DMS153 treated with DMSO at 0.1 percent for 48 hours (cell line): ENCODE data around the gene SPDYE4.

Experiments
- DNase-seq: peaks from one replicate; lab custom pipeline; 2025; ENCODE audit not compliant: unreplicated experiment; lab: John Stamatoyannopoulos, UW

SPDYE4 gene

DNA sequence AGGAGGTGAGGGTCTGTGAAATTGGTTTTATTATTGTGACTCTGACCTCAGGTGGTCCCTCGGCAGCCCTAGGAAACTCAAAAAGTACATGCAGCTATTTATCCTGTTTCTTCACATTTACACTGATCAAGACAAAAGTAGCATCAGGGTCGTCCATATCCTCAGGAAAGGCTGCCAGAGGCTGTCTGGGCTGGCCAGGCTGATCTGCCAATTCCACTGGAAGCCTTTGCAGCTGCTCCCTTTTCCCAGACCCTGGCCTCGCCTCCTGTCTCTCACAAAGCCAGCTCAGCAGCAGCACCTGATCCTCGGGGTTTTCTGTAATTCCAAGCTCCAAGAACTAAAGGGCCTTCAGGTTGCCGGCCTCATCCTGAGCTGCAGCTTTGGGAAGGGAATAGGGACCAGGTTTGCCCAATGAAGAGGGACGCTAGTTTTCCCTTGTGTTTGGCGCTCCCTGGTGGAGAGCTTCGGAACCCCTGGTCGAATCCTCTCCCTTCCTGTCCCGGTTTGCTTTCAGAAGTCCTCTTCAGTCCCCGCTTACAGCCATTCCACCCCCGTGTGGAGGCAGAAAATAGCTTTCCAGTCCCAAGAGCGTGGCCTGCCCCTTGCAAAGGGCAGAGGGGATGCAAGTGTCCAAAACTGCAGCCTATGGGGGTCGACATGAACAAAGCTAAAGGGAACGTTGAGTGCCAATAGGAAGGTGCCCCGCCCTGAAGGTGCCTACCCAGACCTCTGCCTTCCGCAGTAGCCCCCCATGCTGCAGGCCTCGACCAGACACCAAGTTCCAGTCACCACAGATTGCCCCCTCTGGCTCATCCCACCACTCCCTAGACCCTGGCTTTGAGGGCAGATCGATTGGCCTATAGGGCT is 27.4 kb upstream of the SPDYE4 start:
- no peak for DNase-seq

DNA sequence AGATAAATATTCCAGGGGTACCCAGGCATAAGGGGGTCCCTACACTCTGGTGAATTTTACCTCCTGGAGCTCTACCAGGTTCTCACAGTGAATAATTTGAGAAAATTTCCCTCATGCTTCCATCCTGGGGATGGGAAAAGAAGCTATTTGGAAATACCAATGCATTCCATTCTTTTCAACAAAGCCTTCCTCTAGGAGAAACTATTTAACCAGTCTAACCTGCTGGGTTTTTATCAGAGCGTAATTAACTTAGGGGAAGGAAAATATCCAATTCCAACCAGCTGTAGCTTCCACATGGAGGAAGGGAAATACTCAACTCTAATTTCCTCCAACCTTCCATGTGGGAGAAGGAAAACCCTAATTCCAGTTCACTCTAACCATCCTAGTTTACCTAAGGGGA is 23.8 kb upstream of the SPDYE4 start:
- no peak for DNase-seq

DNA sequence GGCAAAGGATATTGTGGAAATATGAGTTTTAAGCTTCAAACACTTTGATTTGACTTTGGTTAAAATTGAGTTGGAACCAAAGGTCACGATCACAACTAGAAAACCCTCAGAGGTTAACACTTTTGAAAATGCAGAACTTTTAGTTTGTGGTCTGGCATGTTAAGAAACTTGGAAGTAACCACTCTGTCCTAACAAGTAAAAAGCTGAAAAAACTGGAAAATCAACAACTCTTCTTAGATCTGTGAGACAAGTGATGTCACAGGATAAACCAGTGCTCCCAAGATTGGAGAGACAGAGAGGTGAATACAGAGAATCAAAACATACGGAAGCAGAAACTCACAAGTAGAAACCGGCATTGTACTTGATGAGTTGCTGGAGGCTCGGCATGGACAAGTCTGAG is 23.4 kb upstream of the SPDYE4 start:
- DNase-seq, result no peak

- no peak for DNase-seq
Observed at GRCh38 chr17:8776881-8777280, 18.5 kb upstream of the SPDYE4 start.

GRCh38 chr17:8776248-8776647 is 17.9 kb upstream of the SPDYE4 start:
- DNase-seq, result no peak

DNA sequence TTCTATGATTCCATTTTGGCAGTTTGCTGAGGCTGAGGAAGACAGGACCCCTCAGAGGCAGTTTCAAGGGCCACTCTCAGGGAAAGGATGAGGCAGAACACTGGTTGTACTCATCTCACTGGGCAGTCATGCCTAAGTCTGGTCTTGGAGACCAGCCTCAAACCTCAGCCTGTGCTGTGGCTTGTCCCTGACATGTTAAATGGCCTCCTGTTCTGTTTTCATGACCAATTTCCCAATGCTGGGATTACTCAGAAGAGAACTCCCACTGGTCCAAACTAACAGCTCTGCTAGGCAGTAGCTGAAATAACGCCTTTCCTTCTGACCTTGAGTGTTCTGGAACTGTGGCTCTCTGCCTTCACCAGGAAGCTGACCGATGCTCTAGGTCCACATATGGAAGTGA is 8.4 kb upstream of the SPDYE4 start:
- DNase-seq, result no peak

- DNase-seq, result no peak
Observed at GRCh38 chr17:8762012-8762411, 3.7 kb upstream of the SPDYE4 start.

DNA sequence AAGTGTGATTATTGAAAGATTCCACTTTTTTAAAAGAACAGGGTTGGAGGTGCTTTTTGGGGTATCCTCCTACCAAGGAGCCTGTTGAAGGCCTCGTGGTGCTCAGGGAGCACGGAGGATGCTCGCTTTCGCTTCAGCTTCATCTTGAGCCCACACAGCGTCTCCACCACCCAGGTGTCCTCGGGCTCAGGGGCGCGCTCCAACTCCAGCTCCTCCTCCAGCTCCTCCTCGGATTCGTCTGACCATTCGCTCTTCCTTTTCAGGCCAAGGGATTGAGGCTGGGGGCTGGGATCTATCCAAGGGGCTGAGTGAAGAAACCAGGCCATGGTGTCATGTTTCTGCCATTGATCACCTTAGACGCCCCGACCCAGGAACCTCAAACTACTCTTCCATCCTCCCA is 1.2 kb downstream of the SPDYE4 start:
- no peak for DNase-seq

- DNase-seq, result no peak
Observed at GRCh38 chr17:8755590-8756255, 2.6 kb downstream of the SPDYE4 start.

DNA sequence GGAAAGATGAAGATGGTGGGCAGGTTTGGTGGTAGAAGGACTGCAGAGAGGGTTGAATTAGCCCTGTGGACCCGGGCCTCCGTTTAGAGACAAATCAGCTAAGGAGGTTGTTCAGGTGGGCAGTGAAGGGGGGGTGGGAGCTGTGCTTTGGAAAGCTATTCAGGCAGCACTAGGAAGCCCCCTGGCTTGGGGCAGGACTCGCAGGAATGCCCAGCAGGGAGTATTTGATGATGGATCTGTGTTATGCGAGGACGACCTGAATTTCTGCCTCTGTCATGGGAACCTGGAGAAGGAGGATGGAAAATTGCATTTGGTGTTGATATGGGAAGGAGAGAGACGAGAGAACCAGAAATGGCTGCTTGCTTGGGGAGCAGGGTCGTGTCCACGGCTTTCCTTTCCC is 3.5 kb downstream of the SPDYE4 start:
- DNase-seq, result no peak

- DNase-seq, result no peak
Observed at GRCh38 chr17:8753976-8754440, 4.3 kb downstream of the SPDYE4 start.

- no peak for DNase-seq
Observed at GRCh38 chr17:8753136-8753975, 5.0 kb downstream of the SPDYE4 start.

- DNase-seq, result no peak
Observed at GRCh38 chr17:8749616-8750015, 8.7 kb downstream of the SPDYE4 start.

DNA sequence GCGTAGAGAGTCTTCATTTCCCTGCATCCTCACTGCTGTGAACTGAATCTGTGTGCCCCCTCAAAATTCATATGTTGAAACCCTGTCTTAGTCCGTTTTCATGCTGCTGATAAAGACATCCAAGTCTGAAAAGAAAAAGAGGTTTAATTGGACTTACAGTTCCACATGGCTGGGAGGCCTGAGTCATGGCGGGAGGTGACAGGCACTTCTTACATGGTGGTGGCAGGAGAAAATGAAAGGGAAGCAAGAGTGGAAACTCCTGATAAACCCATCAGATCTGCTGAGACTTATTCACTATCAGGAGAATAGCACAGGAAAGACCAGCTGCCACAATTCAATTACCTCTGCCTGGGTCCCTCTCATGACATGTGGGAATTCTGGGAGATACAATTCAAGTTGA is 10.6 kb downstream of the SPDYE4 start:
- no peak for DNase-seq

DNA sequence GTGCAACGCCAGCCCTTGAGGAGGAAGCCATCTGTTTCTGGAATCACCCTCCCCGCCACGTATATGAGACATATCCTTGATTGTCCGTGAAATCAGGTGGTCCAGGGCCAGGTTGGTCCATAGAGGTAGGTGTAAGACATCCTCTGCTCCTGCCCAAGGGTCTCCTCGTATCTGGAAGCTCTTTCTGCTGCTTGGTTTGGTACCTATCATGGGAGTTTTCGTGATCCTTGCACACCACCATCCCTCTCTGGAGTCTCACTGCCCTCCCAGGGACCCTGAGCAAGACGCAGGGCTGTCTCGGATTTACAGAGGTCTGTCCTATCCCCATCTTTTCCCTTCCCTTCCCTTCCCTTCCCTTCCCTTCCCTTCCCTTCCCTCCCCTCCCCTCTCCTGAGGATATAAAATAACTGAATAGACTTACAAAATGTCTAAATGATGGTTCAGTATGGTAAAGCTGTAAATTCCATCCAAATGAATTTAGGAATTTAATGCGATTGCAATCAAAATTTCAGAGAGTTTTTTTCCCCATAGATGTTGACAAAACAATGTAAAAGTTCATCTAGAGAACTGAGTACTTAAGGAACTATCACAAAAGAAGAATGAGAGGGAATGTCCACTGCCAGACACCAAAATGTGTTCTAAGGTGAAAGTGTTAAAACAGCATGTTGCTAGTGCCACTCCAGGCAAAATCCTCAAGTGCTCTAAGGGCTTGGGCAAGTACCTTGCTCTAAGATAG is 11.7 kb downstream of the SPDYE4 start:
- DNase-seq, result no peak

DNA sequence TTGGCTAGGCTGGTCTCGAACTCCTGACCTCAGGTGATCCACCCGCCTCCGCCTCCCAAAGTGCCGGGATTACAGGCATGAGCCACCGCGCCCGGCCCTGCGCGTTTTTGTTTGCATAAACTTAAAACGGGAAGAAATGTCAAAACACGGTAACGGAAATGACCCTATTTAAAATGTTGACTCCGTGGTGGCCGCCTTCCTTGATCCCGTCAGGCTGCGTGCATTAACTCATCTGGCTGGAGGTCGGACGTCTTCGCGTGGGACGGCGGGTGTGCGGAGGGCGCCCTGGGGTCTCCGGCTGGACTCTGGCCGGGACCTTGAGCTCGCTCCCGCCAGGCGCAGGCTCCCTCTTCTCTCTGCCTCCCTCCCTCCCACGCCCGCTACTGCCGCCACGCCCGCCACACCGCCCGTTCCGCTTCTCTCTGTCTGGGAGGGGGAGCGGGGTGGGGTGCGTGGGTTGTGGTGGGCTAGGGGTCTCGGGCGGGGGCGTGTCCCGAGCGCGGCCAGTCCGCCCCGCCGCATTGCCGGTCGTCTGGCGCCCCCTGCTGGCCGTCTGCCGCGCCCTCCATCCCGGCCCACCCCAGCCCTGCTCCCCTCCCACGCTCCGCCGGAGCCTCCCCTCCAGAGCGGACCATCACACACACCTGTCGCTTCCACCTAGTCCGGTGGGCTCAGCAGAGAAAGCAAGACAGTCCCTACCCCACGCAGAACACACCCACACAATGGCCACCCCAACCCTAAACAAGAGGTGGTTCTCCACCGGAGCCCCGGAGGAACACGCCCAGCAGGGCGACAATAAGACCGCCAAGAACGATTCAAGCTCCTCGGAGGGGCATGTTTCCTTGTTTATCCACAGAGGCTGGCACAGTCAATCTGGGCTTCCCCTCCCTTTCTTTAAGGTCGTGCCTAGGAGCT is 12.5 kb downstream of the SPDYE4 start:
- no peak for DNase-seq

GRCh38 chr17:8744086-8744785 is 14.1 kb downstream of the SPDYE4 start:
- no peak for DNase-seq

GRCh38 chr17:8742819-8743218 is 15.5 kb downstream of the SPDYE4 start:
- no peak for DNase-seq

DNA sequence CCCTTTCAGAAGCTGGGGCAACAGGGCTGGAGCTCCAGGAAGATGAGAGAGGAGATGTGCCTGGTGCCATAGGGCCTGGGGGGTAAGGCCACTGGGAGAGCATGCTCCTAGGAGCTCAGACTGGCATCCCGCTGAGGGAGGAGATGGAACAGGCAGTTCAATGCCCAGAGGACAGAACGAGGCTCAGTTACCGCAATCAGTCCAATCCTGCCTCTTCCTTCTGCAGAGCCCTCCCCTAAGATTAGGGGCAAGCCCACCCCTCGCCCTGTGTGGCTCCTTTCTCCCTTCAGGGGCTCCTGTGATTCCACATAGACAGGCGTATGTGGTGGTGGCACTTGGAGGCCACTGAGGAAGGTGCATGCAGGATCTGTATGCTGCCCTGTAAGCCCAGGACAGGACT is 16.1 kb downstream of the SPDYE4 start:
- DNase-seq, result no peak
